K562 treated with DMSO at 1 percent for 4 hours (cell line): ENCODE data around the gene EPOP. TPM values are rescaled to one million over a fixed set of nuclear protein-coding genes. Genes with fewer than 3 reads are reported as not detected.

Source experiments
- total RNA-seq: library from RNA; unstranded; fragments of 300-600 nt; gene quantifications from 2 replicates; pipeline ENCODE4 v1.2.3, GENCODE V29; 2022; ENCODE audit not compliant: insufficient read depth

Gene EPOP
- total RNA-seq: 3.3 and 3.4 TPM in 2 replicates

DNA sequence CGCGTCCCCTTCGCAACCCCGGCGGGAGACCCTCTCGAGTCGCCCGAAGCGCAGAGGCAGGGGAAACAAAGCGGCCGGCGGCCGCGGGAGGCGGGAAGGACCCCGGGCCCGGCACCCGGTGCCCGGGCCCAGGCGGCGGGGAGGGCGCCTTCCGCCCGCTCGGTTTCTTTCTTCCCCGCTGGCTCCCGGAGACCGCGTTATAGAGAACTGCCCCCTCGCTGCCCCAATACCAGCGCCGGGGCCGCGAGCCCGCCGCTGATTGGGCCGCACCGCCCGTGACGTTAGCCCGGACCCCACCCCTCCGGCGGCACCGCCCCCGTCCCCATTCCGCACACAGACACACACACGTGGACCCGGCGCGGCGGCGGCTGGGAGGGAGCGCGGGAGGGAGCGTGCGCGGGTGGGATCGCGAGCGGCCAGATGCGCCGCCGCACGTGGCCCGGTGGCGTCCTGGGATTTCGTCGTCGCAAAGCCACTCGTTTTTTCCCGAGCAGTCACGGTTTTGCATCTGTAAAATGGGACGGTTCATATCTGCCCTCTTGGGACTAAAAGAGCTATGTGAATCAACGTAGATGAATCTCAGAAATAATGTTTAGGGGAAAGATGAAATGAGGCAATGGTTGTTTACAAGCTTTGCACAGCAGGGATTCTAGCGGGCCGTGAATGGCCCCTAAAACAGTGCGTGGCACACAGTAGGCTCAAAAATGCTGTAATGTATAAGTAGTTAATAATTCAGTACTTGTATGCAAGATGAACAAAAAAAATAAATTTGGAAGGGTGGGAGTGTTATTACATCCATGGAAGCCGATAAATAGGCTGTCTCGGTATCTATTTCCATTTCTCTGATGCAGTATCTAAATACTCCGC, at the start of gene EPOP:
Gene EPOP, minus strand, starts transcription at position 209 of the 867 bp plus-strand sequence. CDS start 462 bp downstream, outside the sequence.

DNA sequence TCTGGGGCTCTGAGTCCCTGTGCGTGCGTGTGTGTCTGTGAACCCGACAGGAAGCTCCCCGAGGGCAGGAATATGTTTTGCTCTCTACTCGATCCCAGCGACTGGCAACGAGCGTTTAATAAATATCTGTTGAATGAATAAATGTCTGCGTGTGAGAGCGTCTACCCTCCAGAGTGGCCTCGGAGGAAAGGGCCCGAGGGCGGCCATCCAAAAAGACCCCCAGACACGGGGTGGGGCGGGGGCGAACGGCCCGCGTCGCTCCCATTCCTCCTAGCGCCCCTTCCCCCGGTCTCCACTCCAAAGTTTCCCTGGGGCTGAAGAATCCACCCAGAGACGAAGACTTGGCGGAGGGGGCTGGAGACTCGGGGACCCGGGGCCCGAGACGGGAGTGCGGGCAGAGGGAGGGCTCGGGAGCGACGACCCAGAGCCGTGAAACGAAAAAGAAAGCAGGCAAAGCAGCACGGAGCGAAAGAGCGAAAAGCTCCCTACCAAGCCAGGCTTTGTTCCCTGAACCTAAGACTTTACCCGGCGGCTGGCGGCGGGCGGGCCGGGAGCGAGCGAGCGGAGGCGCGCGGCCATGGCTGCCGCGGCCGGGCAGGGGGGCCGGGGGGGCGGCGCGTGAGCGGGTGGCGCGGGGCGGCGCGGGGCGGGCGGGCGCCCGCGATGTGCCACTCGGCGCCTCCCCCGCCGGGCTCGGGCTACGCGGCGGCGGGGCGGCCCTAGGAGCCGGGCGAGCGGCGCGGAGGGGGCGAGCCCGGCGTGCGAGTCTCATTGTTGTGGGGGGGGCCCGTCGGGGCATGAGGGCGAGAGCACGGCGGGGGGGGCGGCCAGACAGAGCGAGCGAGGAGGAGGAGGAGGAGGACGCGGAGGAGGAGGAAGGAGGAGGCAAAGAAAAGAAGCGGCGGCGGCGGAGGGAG, 30.1 kb upstream of the EPOP start, which contains the start of gene MLLT6:
Gene MLLT6, plus strand, starts transcription at position 668 of the 917 bp plus-strand sequence. CDS start 360 bp downstream, outside the sequence.

Other genes with a start within 250 kb of the EPOP start
- not detected in 2 replicates for gene ARHGAP23, start 246.5 kb downstream of the EPOP start, total RNA-seq
- 0.57 TPM in 1 of 2 replicates, not detected in the other for gene SRCIN1, start 69.0 kb downstream of the EPOP start, total RNA-seq
- gene MLLT6, start 30.3 kb upstream of the EPOP start, total RNA-seq: 29.5 and 34.4 TPM in 2 replicates
- gene CISD3, start 55.4 kb upstream of the EPOP start, total RNA-seq: 11.0 and 11.9 TPM in 2 replicates
- gene PCGF2, start 73.4 kb upstream of the EPOP start, total RNA-seq: 16.0 and 24.0 TPM in 2 replicates
- 382 and 436 TPM in 2 replicates for gene PSMB3, start 77.8 kb upstream of the EPOP start, total RNA-seq
- gene PIP4K2B, start 124.6 kb upstream of the EPOP start, total RNA-seq: 20.4 and 32.1 TPM in 2 replicates
- 8.1 and 11.1 TPM in 2 replicates for gene CWC25, start 150.4 kb upstream of the EPOP start, total RNA-seq
- 3,286 and 3,420 TPM in 2 replicates for gene RPL23, start 178.8 kb upstream of the EPOP start, total RNA-seq
- 128 and 139 TPM in 2 replicates for gene LASP1, start 195.1 kb upstream of the EPOP start, total RNA-seq